Fibroblast of peridontal ligament (primary cell): ENCODE data around the gene MLX.
A peak's percentile ranks its signal among the peaks of the same experiment; 100 is the strongest.
"Not testable (repeated sequence)": the region's sequence is repeated elsewhere in the genome, so short reads cannot be mapped to it uniquely, and the experiment has no call there.

ENCODE experiments used
- DNase-seq: peaks from one replicate; pipeline ENCODE4 v3.0.0-alpha.2; 2010; ENCODE audit errors: extremely low read depth

MLX gene

GRCh38 chr17:42555122-42555622 lies 11.7 kb upstream of the MLX start:
- no peak for DNase-seq

GRCh38 chr17:42555961-42556617 lies 10.8 kb upstream of the MLX start:
- not testable (repeated sequence) for DNase-seq

- no peak for DNase-seq
These were observed 7.8 kb upstream of the MLX start for GRCh38 chr17:42559075-42559474.

- DNase-seq = no peak
These were observed 6.7 kb upstream of the MLX start for GRCh38 chr17:42560246-42560645.

GRCh38 chr17:42561897-42562387 lies 5.0 kb upstream of the MLX start, which contains the start of gene COASY:
Gene COASY, plus strand, starts transcription at chr17:42562148. Its CDS starts 475 bp downstream, at chr17:42562623.
- peak; percentile 99 for DNase-seq

- DNase-seq = peak; percentile 21
These were observed 4.3 kb upstream of the MLX start for GRCh38 chr17:42562388-42563142.

GRCh38 chr17:42563143-42563509 lies 3.8 kb upstream of the MLX start:
- DNase-seq = no peak

- no peak for DNase-seq
These were observed 3.4 kb upstream of the MLX start for GRCh38 chr17:42563543-42563942.

GRCh38 chr17:42563950-42564349 lies 3.0 kb upstream of the MLX start:
- no peak for DNase-seq

GRCh38 chr17:42564815-42565522 lies 1.9 kb upstream of the MLX start:
- no peak for DNase-seq

- DNase-seq = no peak
These were observed 1.2 kb upstream of the MLX start for GRCh38 chr17:42565523-42566214.

- no peak for DNase-seq
These were observed 551 bp upstream of the MLX start for GRCh38 chr17:42566215-42566882.

- no peak for DNase-seq
These were observed 1.6 kb downstream of the MLX start for GRCh38 chr17:42568341-42569111.

GRCh38 chr17:42571435-42572225 lies 4.7 kb downstream of the MLX start:
- DNase-seq = peak; percentile 31

GRCh38 chr17:42573095-42573494 lies 6.2 kb downstream of the MLX start:
- DNase-seq = no peak

GRCh38 chr17:42574463-42574862 lies 7.6 kb downstream of the MLX start:
- DNase-seq = no peak

- DNase-seq = no peak
These were observed 10.2 kb downstream of the MLX start for GRCh38 chr17:42577140-42577531.

- DNase-seq = peak; percentile 91
These were observed 10.8 kb downstream of the MLX start, which contains the start of gene PSMC3IP for GRCh38 chr17:42577532-42578281. Gene PSMC3IP, minus strand, starts transcription at chr17:42577729. Its CDS starts 43 bp downstream, at chr17:42577686.
